Left cardiac atrium (tissue), 4 donors: ENCODE measurements around the gene INSYN1. TPM values are rescaled to one million over a fixed set of nuclear protein-coding genes. Genes with fewer than 3 reads are reported as not detected.
"Not testable (repeated sequence)": the region's sequence is repeated elsewhere in the genome, so short reads cannot be mapped to it uniquely, and the experiment has no call there.

ENCODE experiments used
- ATAC-seq, 2 donors: fragments of 200-7000 bp; cut with Tn5 transposase; one replicate each; pipeline ENCODE4 v1.9.1; 2020; ENCODE audit warnings: mild to moderate bottlenecking in 2 of 2, moderate library complexity in 2 of 2
- DNase-seq: peaks from one replicate; pipeline ENCODE4 v3.0.0-alpha.2; 2020
- intact Hi-C, 2 donors: fragments of 100-400 bp; cut with DNase I; formaldehyde crosslinking; loops; one replicate each; pipeline versions ENCODE4 v1.14.1 to v1.15.1; 2022 to 2023
- total RNA-seq, 2 donors: library from RNA; stranded (reverse); fragmentation: NEBNext Ultra II Directional; extraction: Animal tissue kit (Norgen Biotek cat#: 25700); gene quantifications; one replicate each; pipeline ENCODE4 v1.2.1, GENCODE V29; 2021
- donor health status: DM: no; HTN: yes; CAD: no.
- donor health status: DM: no; HTN: yes; CAD: no; lungs with severe emphysema.
- donor health status: DM: yes; HTN: yes; CAD: no.
- donor health status: Dilated cardiomyopathy.

The INSYN1 gene
- total RNA-seq, 2 donors from 2014 or later, result 79.3 to 80.8 TPM

DNA sequence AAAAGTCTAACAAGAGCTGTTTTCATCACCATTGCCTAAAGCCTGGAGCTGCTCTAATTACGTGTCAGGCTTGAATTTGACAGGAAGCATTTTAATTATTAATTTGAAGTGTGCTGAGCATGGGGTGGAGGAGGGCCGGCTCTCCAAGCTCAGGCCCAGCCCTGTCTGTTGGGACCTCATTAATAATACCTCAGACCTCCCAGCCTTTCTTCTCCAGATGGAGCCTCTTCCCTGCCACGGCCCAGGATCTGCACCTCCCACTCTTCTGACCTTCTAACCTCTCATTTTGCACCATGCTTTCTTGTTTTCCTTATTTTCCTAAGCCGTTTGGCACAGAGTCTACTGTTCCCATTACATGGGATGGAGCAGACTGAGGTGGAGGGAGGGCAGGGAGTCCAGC, 30.0 kb downstream of the INSYN1 start:
- ATAC-seq, result no peak
- DNase-seq, result no peak
- intact Hi-C loops, result no loop called here

DNA sequence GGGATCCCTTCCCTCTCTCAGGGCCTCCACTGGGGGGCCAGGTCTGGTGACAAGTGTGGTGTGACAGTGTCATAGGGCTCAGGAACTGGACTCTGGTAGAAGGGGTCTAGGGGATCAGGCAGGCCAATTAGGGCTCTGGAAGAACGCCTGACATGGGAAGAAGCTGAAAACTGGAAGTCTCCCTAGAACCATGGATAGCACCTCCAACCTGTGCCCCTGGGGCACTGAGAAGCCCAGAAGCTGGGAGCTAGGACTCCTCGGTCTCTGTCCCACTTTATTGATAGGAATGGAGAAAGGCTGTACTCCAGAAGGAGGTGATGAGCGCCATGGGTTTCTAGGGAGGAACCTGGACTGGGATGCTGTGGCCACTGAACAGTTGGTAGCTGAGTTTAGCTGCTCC, 30.7 kb downstream of the INSYN1 start:
- intact Hi-C loops, result no loop called here
- DNase-seq, result no peak
- no peak for ATAC-seq

- DNase-seq (no peak), ATAC-seq (no peak)
- intact Hi-C loops, result loop anchor here in 1 of 2 donors (10.0 kb wide), 1 partner anchor 186 kb away; no protein-coding TSS in a partner anchor
Observed at GRCh38 chr15:73718694-73719093, 34.5 kb downstream of the INSYN1 start.

DNA sequence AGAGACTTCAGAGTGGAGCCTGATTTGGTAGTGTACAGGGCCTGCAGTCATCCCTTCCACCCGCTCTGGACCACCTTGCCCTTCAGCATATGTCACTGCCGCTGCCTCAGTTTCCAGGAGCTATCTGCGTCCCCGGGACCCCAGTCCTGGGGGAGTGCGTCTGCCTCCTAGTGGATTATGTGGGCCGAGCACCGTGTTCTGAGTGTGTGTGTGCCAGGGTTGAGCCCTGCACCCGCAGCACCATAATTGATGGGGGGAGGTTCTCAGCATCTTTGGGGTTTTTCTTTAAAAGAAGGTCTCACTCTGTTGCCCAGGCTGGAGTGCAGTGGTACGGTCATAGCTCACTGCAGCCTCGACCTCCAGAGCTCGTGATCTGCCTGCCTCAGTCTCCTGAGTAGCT, 35.3 kb downstream of the INSYN1 start:
- DNase-seq (no peak), ATAC-seq (no peak)
- intact Hi-C loops, result loop anchor here in 1 of 2 donors (10.0 kb wide), 1 partner anchor 187 kb away; no protein-coding TSS in a partner anchor

DNA sequence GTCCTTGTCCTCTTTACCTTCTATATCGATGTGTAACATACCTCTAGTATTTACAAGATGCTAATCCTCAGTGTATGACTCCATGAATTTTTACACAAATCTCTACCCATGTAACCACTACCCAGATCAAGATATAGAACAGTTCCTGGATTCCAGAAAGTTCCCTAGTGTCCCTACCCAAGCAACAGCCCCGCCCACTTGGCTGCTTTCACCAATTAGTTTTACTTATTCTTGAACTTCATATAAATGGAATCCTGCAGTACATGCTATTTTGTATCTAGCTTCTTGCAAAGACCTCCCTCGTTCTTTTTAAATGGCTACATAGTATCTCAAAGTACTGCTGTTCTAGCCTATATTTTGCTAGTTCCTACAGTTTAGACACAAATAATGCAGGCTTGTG, 35.9 kb downstream of the INSYN1 start:
- intact Hi-C loops, result loop anchor here in 1 of 2 donors (10.0 kb wide), 1 partner anchor 188 kb away; no protein-coding TSS in a partner anchor
- no peak for ATAC-seq

DNA sequence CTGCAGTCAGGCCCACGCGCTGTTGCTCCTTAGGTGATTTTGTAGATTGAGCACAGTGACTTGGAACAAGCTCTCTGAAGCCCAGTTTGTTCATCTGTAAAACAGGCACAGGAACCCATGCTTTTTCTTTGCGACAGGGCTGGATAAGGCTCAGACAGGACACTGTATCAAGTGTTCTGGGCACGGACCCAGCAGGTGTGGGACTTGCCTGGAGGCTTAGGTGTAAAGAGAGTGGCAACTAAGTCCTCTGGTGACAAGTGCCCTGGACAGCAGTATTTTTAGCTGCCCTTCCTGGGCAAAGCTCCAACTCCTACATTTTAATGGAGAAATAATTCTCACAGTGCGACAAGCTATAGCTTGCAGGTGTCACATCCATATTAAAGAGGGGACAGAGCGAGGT, 36.7 kb downstream of the INSYN1 start:
- intact Hi-C loops, result loop anchor here in 1 of 2 donors (10.0 kb wide), 1 partner anchor 188 kb away; no protein-coding TSS in a partner anchor
- DNase-seq (peak; percentile 83), ATAC-seq (peak; percentile 84 to 85)

More for the DNA sequence above, 35.9 kb downstream of the INSYN1 start:
- DNase-seq, result no peak

DNA sequence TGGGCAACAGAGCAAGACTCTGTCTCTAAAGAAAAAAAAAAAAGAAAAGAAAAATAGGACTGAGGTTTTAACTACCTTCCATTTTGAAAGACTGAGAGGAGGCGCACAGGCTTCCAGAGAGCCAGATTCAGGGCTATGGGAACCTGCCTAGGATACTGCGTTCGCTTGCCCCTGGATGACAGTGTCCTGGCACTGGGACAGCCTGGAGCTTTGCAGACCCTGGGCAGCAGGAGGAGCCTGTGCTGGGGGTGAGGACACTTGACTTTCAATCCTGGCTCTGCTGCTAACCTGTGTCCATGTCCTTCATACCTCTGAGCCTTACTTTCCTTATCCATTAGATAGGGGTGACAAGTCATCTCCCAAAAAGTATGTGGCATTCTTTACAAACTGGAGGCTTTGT, 37.7 kb downstream of the INSYN1 start:
- intact Hi-C loops, result loop anchor here in 1 of 2 donors (10.0 kb wide), 1 partner anchor 189 kb away; no protein-coding TSS in a partner anchor
- ATAC-seq, result peak; percentile 56 to 65
- peak; percentile 42 for DNase-seq

GRCh38 chr15:73714695-73715301, 38.4 kb downstream of the INSYN1 start:
- ATAC-seq, result no peak
- DNase-seq, result no peak
- intact Hi-C loops, result loop anchor here in 1 of 2 donors (10.0 kb wide), 1 partner anchor 190 kb away; no protein-coding TSS in a partner anchor

DNA sequence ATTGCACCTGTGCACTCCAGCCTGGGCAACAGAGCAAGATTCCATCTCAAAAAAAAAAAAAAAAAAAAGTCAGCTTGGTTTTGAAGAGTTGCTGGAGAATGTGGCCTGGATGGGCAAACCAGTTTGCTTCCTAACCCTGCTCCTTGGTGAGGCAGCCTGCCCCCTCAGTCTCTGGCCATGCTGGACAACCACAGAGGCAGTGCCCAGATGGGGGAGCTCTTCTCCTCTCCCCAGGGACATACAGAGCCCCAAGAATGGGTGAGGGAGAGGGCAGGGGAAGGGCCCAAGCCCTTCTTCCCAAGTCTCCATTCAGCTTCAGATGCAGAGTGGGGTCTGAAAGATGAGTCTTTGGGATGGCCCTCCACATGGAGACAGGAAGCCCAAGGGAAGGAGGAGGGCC, 41.0 kb downstream of the INSYN1 start:
- intact Hi-C loops, result loop anchor here in 1 of 2 donors (10.0 kb wide), 1 partner anchor 193 kb away; no protein-coding TSS in a partner anchor
- no peak for ATAC-seq
- no peak for DNase-seq

DNA sequence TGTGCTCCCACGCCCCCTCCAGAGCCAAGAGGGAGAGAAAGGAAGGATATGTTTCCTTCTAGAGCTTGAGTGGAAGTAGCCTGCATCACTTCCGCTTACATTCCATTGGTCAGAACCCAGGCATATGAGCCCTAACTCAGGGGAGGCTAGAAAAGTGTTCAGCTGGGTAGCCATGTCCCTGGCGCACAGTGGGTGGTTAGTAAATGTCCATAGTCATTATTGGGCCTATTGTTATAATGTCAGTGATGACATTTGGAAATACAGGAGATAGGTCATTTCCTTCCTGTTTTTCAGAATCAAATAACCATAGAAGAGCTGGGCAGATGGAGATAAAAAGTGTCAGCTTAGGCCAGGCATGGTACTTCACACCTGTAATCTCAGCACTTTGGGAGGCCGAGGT, 41.6 kb downstream of the INSYN1 start:
- intact Hi-C loops, result loop anchor here in 1 of 2 donors (10.0 kb wide), 1 partner anchor 193 kb away; no protein-coding TSS in a partner anchor
- ATAC-seq (no peak), DNase-seq (no peak)

GRCh38 chr15:73710321-73710720, 42.8 kb downstream of the INSYN1 start:
- DNase-seq (no peak), ATAC-seq (no peak)
- intact Hi-C loops, result loop anchor here in 1 of 2 donors (10.0 kb wide), 1 partner anchor 194 kb away; no protein-coding TSS in a partner anchor

- DNase-seq (no peak), ATAC-seq (no peak)
- intact Hi-C loops, result loop anchor here (5.0 to 10.0 kb wide), 2 partner anchors 195 to 198 kb away; no protein-coding TSS in a partner anchor
Observed at GRCh38 chr15:73709686-73710085, 43.5 kb downstream of the INSYN1 start.

GRCh38 chr15:73709241-73709640, 43.9 kb downstream of the INSYN1 start:
- ATAC-seq (no peak), DNase-seq (no peak)
- intact Hi-C loops, result loop anchor here in 1 of 2 donors (5.0 kb wide), 1 partner anchor 198 kb away; no protein-coding TSS in a partner anchor

DNA sequence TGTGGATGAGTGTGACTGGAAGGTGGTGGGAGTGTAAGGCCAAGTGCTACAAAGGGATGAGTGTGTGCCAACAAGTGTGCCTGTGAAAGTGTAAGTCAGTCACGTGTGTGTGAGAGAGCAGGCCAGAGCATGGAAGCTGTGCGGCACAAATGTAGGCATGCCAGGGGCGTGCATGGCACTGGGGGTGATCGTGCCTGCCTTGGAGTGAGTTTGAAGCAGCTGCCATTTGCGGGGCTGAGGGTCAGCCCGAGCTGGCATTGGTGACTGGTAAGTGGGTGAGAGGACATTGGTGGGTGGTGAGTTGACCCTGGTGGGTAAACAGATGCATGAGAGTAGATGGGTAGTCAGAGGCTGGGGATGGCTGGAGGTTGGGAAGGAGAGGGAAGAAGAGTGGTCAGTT, 44.5 kb downstream of the INSYN1 start:
- intact Hi-C loops, result loop anchor here in 1 of 2 donors (5.0 kb wide), 1 partner anchor 199 kb away; no protein-coding TSS in a partner anchor
- ATAC-seq, result no peak
- no peak for DNase-seq

GRCh38 chr15:73704869-73705645, 48.1 kb downstream of the INSYN1 start:
- DNase-seq, result peak; percentile 59
- ATAC-seq, result peak; percentile 50 to 58
- intact Hi-C loops, result loop anchor here in 1 of 2 donors (5.0 kb wide), 2 partner anchors 138 to 202 kb away; no protein-coding TSS in a partner anchor

GRCh38 chr15:73704142-73704868, 48.8 kb downstream of the INSYN1 start:
- intact Hi-C loops, result loop anchor here in 1 of 2 donors (5.0 kb wide), 1 partner anchor 137 kb away; no protein-coding TSS in a partner anchor
- not testable (repeated sequence) for ATAC-seq, DNase-seq

DNA sequence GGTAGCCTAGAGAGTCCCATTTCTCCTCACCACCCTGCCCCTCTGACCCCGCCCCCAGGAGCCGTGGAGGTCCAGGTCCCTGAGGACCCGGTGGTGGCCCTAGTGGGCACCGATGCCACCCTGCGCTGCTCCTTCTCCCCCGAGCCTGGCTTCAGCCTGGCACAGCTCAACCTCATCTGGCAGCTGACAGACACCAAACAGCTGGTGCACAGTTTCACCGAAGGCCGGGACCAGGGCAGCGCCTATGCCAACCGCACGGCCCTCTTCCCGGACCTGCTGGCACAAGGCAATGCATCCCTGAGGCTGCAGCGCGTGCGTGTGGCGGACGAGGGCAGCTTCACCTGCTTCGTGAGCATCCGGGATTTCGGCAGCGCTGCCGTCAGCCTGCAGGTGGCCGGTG, 49.5 kb downstream of the INSYN1 start:
- DNase-seq, ATAC-seq: not testable (repeated sequence)
- intact Hi-C loops, result loop anchor here in 1 of 2 donors (5.0 kb wide), 1 partner anchor 136 kb away; no protein-coding TSS in a partner anchor
